GM08714 (cell line): ENCODE results near the gene IQCF5.

Experiments used
- H3K4me3 ChIP-seq: fragments of 200-500 bp; sonication (Bioruptor generic); 2 replicates; pipeline ENCODE4 v1.5.1; 2014; ENCODE audit warnings: mild to moderate bottlenecking, low read length, inconsistent platforms
- ZNF274 ChIP-seq: IDR thresholded peaks from 2 replicates; pipeline ENCODE4 v1.6.1; 2012; ENCODE audit warnings: mild to moderate bottlenecking, low read depth, low read length

IQCF5 gene

DNA sequence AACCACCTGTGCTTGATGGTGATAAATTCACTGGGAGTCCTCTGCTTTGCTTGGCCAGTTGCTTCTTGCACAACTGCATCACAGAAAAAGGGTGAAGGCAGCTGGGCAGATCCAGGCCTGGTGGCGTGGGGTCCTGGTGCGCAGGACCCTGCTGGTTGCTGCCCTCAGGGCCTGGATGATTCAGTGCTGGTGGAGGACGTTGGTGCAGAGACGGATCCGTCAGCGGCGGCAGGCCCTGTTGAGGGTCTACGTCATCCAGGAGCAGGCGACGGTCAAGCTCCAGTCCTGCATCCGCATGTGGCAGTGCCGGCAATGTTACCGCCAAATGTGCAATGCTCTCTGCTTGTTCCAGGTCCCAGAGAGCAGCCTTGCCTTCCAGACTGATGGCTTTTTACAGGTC lies 45.1 kb downstream of the IQCF5 start:
- TF ChIP-seq ZNF274: no peak
- no peak overlapping the region for H3K4me3 ChIP-seq

GRCh38 chr3:51828297-51828696 lies 47.1 kb downstream of the IQCF5 start:
- no peak overlapping the region for H3K4me3 ChIP-seq

More at GRCh38 chr3:51828297-51828696, 47.1 kb downstream of the IQCF5 start:
- no peak for TF ChIP-seq ZNF274
